Vagina (tissue), 2 donors: ENCODE data around the gene PIGK. TPM values are rescaled to one million over a fixed set of nuclear protein-coding genes. Genes with fewer than 3 reads are reported as not detected.

Experiments
- DNase-seq, 2 donors: peaks; one replicate each; pipeline ENCODE4 v3.0.0-alpha.2; 2017; ENCODE audit errors: extremely low spot score in 2 of 2
- H3K27ac ChIP-seq: fragments of 200-600 bp; sonication (generic); one replicate; pipeline ENCODE4 v1.5.1; 2019
- H3K27me3 ChIP-seq: fragments of 200-600 bp; sonication (generic); one replicate; pipeline ENCODE4 v1.5.1; 2019
- H3K36me3 ChIP-seq, 2 donors: fragments of 200-600 bp; sonication (generic); one replicate each; pipeline ENCODE4 v1.5.1; 2017 to 2019
- H3K4me1 ChIP-seq: fragments of 200-600 bp; sonication (generic); one replicate; pipeline ENCODE4 v1.5.1; 2019
- H3K4me3 ChIP-seq, 2 donors: fragments of 200-600 bp; sonication (generic); 1 replicate in 1 of 2; 2 replicates in 1 of 2; pipeline ENCODE4 v1.5.1; 2016 to 2019
- H3K9me3 ChIP-seq: fragments of 200-600 bp; sonication (generic); one replicate; pipeline ENCODE4 v1.5.1; 2019
- POLR2A ChIP-seq, 2 donors: fragments of 450-650 bp; IDR thresholded peaks; one replicate each; pipeline ENCODE4 v1.6.1; 2017; ENCODE audit warnings: antibody characterized with exemption in 2 of 2, mild to moderate bottlenecking in 2 of 2, moderate library complexity in 2 of 2
- POLR2AphosphoS5 ChIP-seq, 2 donors: sonication (generic); formaldehyde crosslinking; IDR thresholded peaks; one replicate each; pipeline ENCODE4 v1.9.0; 2017; ENCODE audit warnings: antibody characterized with exemption in 2 of 2, mild to moderate bottlenecking in 2 of 2, low read depth in 1 of 2; ENCODE audit not compliant: insufficient read depth in 1 of 2
- intact Hi-C: fragments of 100-400 bp; cut with DNase I; formaldehyde crosslinking; loops from one replicate; pipeline ENCODE4 v1.15.1; 2023
- total RNA-seq: library from RNA; depleted of rRNA; stranded (reverse); fragments of >200 nt; gene quantifications from one replicate; pipeline ENCODE4 v1.2.3, GENCODE V29; 2016
- TF ChIP-seq, protein P1 (sequence below), 3 experiments: fragments of 450-650 bp in 2 of 3; fragments of 200-600 bp in 1 of 3; sonication (generic) in 1 of 3; IDR thresholded peaks; one replicate each; pipeline ENCODE4 v1.5.1; 2017 to 2019; ENCODE audit warnings: antibody characterized with exemption in 3 of 3, mild to moderate bottlenecking in 2 of 3, moderate library complexity in 2 of 3

Gene PIGK
- total RNA-seq, 1 donor from 2014 or later = 12.8 TPM

DNA sequence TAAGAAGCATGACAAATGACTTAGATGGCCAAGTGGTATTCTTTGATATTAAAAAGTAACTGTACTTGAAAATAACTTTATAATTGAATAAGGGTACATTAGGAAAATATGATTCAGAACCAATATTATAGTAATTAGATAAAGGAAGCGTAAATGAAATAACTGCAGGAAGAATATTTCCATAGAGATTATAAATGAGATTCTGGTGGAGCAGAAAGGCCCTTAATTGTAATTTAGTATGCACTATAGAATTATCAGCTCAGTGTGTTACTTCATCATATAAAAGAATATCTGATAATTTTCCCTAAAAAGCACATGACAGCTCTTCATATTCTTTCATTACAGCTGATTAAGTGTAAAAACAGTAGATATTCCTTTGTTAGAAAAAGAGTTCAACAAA, 171.7 kb downstream of the PIGK start:
- DNase-seq = no peak
- H3K9me3 ChIP-seq = no peaks in the 10 kb centered on the region
- TF ChIP-seq POLR2AphosphoS5 (IDR thresholded peaks at IDR 0.05; ENCODE audit: insufficient read depth in 1 of 2, low read depth in 1 of 2) (no peak), POLR2A (IDR thresholded peaks at IDR 0.05) (no peak)
- TF ChIP-seq, protein P1, sequence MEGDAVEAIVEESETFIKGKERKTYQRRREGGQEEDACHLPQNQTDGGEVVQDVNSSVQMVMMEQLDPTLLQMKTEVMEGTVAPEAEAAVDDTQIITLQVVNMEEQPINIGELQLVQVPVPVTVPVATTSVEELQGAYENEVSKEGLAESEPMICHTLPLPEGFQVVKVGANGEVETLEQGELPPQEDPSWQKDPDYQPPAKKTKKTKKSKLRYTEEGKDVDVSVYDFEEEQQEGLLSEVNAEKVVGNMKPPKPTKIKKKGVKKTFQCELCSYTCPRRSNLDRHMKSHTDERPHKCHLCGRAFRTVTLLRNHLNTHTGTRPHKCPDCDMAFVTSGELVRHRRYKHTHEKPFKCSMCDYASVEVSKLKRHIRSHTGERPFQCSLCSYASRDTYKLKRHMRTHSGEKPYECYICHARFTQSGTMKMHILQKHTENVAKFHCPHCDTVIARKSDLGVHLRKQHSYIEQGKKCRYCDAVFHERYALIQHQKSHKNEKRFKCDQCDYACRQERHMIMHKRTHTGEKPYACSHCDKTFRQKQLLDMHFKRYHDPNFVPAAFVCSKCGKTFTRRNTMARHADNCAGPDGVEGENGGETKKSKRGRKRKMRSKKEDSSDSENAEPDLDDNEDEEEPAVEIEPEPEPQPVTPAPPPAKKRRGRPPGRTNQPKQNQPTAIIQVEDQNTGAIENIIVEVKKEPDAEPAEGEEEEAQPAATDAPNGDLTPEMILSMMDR (IDR thresholded peaks at IDR 0.05) = no peak
- H3K27ac ChIP-seq = no peak overlapping the region
- no peaks in the 10 kb centered on the region for H3K27me3 ChIP-seq
- no peaks in the 10 kb centered on the region for H3K4me1 ChIP-seq
- intact Hi-C loops = no loop called here
- no peaks in the 10 kb centered on the region for H3K36me3 ChIP-seq
- H3K4me3 ChIP-seq = no peak overlapping the region

DNA sequence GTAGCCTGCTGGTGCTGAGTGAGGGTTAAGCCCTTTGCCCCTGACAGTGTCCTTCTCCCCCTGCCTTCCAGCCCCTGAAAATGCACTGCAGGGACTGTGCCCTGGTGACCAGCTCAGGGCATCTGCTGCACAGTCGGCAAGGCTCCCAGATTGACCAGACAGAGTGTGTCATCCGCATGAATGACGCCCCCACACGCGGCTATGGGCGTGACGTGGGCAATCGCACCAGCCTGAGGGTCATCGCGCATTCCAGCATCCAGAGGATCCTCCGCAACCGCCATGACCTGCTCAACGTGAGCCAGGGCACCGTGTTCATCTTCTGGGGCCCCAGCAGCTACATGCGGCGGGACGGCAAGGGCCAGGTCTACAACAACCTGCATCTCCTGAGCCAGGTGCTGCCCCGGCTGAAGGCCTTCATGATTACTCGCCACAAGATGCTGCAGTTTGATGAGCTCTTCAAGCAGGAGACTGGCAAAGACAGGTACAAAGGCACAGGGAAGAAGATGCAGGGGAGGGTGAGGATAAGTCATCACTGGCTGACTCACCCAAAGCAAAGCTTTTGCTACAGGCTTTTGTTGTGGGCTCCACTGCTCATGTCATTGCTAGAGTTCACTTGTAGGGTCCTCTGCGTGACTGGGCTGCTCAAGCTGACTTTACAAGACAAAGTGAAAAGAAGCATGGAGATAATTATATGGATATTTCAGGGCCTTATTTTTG, 174.9 kb downstream of the PIGK start:
- no peak overlapping the region for H3K4me3 ChIP-seq
- no peaks in the 10 kb centered on the region for H3K9me3 ChIP-seq
- H3K27ac ChIP-seq = no peak overlapping the region
- H3K36me3 ChIP-seq = no peaks in the 10 kb centered on the region
- no peak for DNase-seq
- intact Hi-C loops = no loop called here
- H3K4me1 ChIP-seq = peaks cover under 1% of the 10 kb centered on the region
- TF ChIP-seq POLR2AphosphoS5 (IDR thresholded peaks at IDR 0.05; ENCODE audit: insufficient read depth in 1 of 2, low read depth in 1 of 2) (no peak), POLR2A (IDR thresholded peaks at IDR 0.05) (no peak)
- TF ChIP-seq, protein P1 (IDR thresholded peaks at IDR 0.05) = no peak
- H3K27me3 ChIP-seq = no peaks in the 10 kb centered on the region

DNA sequence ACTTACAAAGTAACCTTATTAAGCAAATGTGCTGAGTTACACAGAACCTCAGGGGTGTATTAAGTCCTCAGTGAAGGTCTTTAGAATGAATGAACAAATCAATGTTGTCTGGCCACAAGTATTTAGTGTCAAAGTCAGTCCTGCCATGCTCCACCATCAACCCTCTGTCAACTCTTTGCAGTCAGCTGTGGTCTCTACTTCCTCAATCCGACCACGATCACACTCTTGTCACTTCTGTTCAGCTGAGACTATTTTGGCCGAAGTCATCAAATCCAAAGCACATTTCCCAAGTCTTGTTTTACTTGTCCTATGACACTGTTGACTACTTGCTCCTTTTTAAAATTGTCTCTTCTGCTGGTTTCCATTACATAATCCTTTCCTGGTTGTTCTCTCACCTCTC, 178.4 kb downstream of the PIGK start:
- TF ChIP-seq, protein P1 (IDR thresholded peaks at IDR 0.05) = no peak
- TF ChIP-seq POLR2A (IDR thresholded peaks at IDR 0.05) (no peak), POLR2AphosphoS5 (IDR thresholded peaks at IDR 0.05; ENCODE audit: insufficient read depth in 1 of 2, low read depth in 1 of 2) (no peak)
- Histone ChIP-seq H3K4me3 (no peak overlapping the region), H3K4me1 (peaks cover 6% of the 10 kb centered on the region), H3K27me3 (no peaks in the 10 kb centered on the region), H3K27ac (no peak overlapping the region), H3K9me3 (no peaks in the 10 kb centered on the region), H3K36me3 (no peaks in the 10 kb centered on the region)
- intact Hi-C loops = no loop called here
- no peak for DNase-seq

DNA sequence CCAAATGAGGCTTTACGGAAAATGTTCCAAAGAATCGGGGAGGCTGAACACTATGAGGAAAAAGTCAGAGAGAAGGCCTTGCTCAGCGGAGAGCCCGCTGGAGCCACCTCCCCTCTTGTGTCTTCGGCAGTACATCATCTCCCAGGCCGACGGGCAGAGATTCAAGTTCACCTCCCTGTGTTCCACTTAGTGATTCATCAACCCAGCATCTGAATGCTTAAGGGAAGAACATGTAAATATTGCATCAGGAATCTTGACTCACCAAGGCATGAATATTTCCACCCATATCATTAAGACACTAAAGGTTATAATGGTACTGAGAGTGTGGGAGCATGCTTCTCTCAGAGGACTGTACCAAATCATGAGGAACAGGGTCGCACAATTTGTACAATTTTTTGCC, 179.5 kb downstream of the PIGK start:
- intact Hi-C loops = no loop called here
- H3K4me1 ChIP-seq = peaks cover 6% of the 10 kb centered on the region
- no peaks in the 10 kb centered on the region for H3K9me3 ChIP-seq
- no peak overlapping the region for H3K27ac ChIP-seq
- DNase-seq = peak in 1 of 2 donors; percentile 92
- no peak overlapping the region for H3K4me3 ChIP-seq
- no peaks in the 10 kb centered on the region for H3K27me3 ChIP-seq
- TF ChIP-seq, protein P1 (IDR thresholded peaks at IDR 0.05) = no peak
- peak in 1 of 2 donors; percentile 12 for TF ChIP-seq POLR2AphosphoS5 (IDR thresholded peaks at IDR 0.05; ENCODE audit: insufficient read depth in 1 of 2, low read depth in 1 of 2)
- H3K36me3 ChIP-seq = no peaks in the 10 kb centered on the region

DNA sequence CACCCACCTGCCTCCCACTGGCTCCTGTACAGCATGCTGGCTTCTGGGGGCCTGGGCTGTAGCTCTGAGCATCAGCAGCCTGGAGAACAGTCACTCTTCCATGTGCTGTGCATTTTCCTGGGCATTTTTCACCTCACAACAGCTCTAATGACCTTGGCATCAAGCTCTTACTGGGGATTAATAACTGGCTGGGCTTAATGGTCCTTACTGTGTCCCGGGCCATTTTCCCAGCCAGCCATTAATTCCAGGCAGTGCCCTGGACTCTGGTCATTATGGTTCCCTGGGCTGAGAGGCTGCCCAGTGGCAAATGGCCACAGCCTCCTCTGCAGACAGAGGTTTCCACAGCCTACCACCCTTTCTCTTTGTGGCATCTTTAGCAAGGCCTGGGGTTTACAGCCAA, 180.1 kb downstream of the PIGK start:
- H3K4me3 ChIP-seq = no peak overlapping the region
- TF ChIP-seq, protein P1 (IDR thresholded peaks at IDR 0.05) = no peak
- TF ChIP-seq POLR2A (IDR thresholded peaks at IDR 0.05) (no peak), POLR2AphosphoS5 (IDR thresholded peaks at IDR 0.05; ENCODE audit: insufficient read depth in 1 of 2, low read depth in 1 of 2) (no peak)
- intact Hi-C loops = no loop called here
- no peaks in the 10 kb centered on the region for H3K9me3 ChIP-seq
- H3K36me3 ChIP-seq = no peaks in the 10 kb centered on the region
- H3K27me3 ChIP-seq = no peaks in the 10 kb centered on the region
- H3K4me1 ChIP-seq = peaks cover 6% of the 10 kb centered on the region
- no peak for DNase-seq
- peak overlapping the region; percentile 58 for H3K27ac ChIP-seq
